Lower leg skin (tissue), 4 donors: ENCODE results near the gene INPP5D. TPM values are rescaled to one million over a fixed set of nuclear protein-coding genes. Genes with fewer than 3 reads are reported as not detected.
"Not testable (repeated sequence)": the region's sequence is repeated elsewhere in the genome, so short reads cannot be mapped to it uniquely, and the experiment has no call there.

Source experiments
- DNase-seq, 2 donors: peaks; one replicate each; pipeline ENCODE4 v3.0.0-alpha.2; 2019; ENCODE audit warnings: low spot score in 2 of 2
- H3K4me3 ChIP-seq: fragments of 200-600 bp; sonication (generic); 2 replicates; pipeline ENCODE4 v1.5.1; 2017; ENCODE audit warnings: mild to moderate bottlenecking, low read depth; ENCODE audit not compliant: poor library complexity, severe bottlenecking
- POLR2A ChIP-seq, 2 donors: fragments of 450-650 bp; IDR thresholded peaks; one replicate each; pipeline ENCODE4 v1.6.1; 2016 to 2017; ENCODE audit warnings: antibody characterized with exemption in 2 of 2, mild to moderate bottlenecking in 1 of 2, moderate library complexity in 1 of 2
- WGBS, 2 donors: methylation state at CpG; one replicate each; pipeline ENCODE4 v1.1.5; 2018; 5-methylcytosine and 5-hydroxymethylcytosine counted together
- intact Hi-C: fragments of 100-400 bp; cut with DNase I; formaldehyde crosslinking; loops from one replicate; pipeline ENCODE4 v1.15.0; 2023; ENCODE audit warnings: low total_unique reads
- total RNA-seq, 4 donors: library from RNA; depleted of rRNA; stranded (reverse); fragments of >200 nt; gene quantifications; one replicate each; pipeline ENCODE4 v1.1.0, GENCODE V29; 2016
- TF ChIP-seq, protein P1 (sequence below), 3 donors: fragments of 450-650 bp; IDR thresholded peaks; one replicate each; pipeline ENCODE4 v1.5.1; 2016; ENCODE audit warnings: antibody characterized with exemption in 3 of 3, mild to moderate bottlenecking in 3 of 3, moderate library complexity in 2 of 3

Gene INPP5D
- total RNA-seq, 4 donors from 2014 or later: 8.6 to 15.0 (median 13.0) TPM

DNA sequence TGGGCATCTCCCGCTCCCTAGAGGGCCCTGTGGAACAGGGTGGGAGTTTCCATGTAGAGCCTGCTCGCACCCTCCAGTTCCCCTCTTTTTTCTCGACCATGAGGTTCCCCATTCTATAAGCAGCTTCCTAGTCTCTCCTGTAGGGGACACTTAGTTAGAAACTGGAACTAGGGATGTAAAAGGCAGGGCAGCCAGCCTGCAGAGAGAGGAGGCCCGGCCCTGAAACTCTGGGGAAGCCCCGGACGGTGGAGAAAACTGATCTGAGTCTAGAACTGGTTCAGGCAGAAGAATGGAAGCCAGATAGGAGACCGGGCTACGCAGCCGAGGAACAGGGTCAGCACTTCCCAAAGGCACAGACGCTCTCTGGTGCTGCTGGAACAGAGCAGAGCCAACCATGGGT lies 139.7 kb downstream of the INPP5D start:
- H3K4me3 ChIP-seq: no peak overlapping the region
- no peak for DNase-seq
- intact Hi-C loops: no loop called here
- 79 to 82% methylated on average over 10 of the region's 10 CpGs for WGBS, 2 donors
- TF ChIP-seq, protein P1, sequence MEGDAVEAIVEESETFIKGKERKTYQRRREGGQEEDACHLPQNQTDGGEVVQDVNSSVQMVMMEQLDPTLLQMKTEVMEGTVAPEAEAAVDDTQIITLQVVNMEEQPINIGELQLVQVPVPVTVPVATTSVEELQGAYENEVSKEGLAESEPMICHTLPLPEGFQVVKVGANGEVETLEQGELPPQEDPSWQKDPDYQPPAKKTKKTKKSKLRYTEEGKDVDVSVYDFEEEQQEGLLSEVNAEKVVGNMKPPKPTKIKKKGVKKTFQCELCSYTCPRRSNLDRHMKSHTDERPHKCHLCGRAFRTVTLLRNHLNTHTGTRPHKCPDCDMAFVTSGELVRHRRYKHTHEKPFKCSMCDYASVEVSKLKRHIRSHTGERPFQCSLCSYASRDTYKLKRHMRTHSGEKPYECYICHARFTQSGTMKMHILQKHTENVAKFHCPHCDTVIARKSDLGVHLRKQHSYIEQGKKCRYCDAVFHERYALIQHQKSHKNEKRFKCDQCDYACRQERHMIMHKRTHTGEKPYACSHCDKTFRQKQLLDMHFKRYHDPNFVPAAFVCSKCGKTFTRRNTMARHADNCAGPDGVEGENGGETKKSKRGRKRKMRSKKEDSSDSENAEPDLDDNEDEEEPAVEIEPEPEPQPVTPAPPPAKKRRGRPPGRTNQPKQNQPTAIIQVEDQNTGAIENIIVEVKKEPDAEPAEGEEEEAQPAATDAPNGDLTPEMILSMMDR (IDR thresholded peaks at IDR 0.05): no peak
- TF ChIP-seq POLR2A (IDR thresholded peaks at IDR 0.05): no peak

DNA sequence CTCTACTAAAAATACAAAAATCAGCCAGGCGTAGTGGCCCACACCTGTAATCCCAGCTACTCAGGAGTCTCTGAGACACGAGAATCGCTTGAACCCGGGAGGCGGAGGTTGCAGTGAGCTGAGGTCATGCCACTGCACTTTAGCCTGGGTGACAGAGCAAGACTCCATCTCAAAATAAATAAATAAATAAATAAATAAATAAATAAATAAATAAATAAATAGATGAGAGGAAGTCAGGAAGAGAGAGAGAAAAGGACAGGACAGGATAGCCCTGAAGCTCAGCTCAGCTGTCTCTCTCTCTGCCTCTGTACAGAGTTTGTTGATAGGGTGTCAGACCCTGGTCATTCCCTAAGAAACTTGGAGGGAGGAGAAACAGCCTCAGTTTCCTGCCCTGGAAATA lies 140.6 kb downstream of the INPP5D start:
- H3K4me3 ChIP-seq, intact Hi-C loops, DNase-seq: not testable (repeated sequence)
- 97 to 99% methylated on average over 5 of the region's 5 CpGs for WGBS, 2 donors

DNA sequence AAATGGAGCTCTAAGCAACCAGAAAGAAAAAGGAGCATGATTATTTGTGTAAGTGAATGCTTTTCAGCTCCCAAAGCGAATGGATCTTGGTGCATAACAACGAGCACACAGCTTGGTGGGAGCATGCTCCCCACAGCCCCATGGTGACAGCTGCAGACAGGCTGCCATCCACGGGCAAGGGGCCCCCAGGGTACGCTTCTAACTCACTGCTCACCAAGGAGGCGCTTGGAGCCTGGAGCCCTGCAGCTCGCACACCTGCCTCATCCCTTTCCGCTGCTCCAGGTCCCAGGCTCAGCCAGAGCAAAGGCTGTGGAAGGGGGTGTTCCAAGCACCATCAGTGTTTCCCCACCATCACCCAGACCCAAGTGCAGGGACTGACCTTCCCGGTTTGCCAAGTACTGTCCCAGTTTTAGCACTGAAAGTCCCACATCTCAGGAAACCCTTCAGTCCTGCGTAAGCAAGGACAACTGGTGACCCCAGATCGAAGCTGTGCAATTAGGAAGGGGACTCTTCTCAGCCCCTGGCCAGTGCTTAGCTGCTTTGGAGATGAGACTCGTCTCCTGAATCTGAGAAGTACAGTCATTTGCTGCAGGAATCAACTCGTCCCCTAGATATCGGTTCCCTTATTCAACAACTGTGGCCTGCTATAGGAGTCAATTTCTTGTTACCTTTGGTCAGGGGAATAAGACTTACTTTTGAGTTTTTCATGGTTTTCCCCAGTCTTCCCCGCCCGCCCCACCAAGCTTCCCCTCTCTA lies 141.3 kb downstream of the INPP5D start:
- intact Hi-C loops: no loop called here
- WGBS, 2 donors: 83 to 84% methylated on average over 14 to 15 of the region's 15 CpGs
- DNase-seq: no peak
- no peak for TF ChIP-seq POLR2A (IDR thresholded peaks at IDR 0.05)
- TF ChIP-seq, protein P1 (IDR thresholded peaks at IDR 0.05): no peak
- no peak overlapping the region for H3K4me3 ChIP-seq

DNA sequence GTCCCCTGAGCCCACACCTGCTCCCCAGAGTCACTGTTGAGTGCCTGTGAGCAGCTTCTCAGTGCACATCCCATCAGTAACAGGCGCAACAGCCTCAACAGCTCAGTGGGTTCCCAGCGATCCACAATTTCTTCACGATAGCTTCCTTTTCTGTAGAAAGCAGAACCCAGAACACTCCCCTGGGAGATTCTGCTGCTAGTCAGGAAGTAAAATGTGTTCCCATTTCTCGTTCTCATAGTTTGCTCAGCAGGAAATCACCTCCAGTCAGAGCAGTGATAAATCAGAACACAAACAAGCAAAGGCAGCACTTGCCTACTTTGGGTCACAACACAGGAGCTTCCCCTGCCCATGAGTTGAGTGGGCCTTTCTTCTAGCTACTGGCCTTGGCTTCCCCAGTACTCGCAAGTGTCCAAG lies 142.4 kb downstream of the INPP5D start:
- intact Hi-C loops: no loop called here
- H3K4me3 ChIP-seq: no peak overlapping the region
- 77 to 86% methylated on average over 5 of the region's 5 CpGs for WGBS, 2 donors
- DNase-seq: no peak
- TF ChIP-seq, protein P1 (IDR thresholded peaks at IDR 0.05): no peak
- no peak for TF ChIP-seq POLR2A (IDR thresholded peaks at IDR 0.05)

DNA sequence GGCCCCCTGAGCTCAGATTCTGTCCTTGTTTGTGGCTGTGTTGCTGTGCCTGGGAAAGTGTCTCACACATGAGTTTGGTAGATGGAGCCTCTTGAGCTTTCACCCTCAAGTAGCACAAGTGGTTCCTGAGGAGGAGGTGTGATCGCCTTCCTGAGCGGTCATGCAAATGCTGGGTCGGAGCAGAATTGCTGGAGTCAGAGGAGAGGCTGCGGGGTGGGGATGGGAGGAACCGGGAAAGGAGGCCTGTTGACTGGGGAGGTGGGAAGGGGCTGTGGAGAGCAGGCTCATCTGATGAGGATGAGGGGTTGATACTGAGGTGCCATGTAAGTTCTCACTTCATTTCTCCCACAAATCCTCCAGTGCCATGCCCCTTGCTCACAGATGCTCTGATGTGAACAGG lies 142.9 kb downstream of the INPP5D start:
- no peak overlapping the region for H3K4me3 ChIP-seq
- no peak for DNase-seq
- TF ChIP-seq, protein P1 (IDR thresholded peaks at IDR 0.05): no peak
- TF ChIP-seq POLR2A (IDR thresholded peaks at IDR 0.05): no peak
- WGBS, 2 donors: 95 to 97% methylated on average over 5 of the region's 5 CpGs
- intact Hi-C loops: no loop called here

DNA sequence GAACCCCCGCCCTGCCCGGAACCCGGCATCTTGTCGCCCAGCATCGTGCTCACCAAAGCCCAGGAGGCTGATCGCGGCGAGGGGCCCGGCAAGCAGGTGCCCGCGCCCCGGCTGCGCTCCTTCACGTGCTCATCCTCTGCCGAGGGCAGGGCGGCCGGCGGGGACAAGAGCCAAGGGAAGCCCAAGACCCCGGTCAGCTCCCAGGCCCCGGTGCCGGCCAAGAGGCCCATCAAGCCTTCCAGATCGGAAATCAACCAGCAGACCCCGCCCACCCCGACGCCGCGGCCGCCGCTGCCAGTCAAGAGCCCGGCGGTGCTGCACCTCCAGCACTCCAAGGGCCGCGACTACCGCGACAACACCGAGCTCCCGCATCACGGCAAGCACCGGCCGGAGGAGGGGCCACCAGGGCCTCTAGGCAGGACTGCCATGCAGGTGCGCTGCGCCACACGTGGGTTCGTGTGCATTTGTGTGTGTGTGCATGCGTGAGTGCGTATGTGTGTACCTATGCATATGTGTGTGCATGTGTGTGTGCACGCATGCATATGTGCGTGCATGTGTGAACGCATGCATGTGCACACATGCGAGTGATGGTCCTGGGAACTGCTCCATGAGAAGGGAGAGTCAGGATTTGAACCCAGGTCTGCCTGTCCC lies 144.3 kb downstream of the INPP5D start:
- no peak overlapping the region for H3K4me3 ChIP-seq
- intact Hi-C loops: no loop called here
- no peak for TF ChIP-seq POLR2A (IDR thresholded peaks at IDR 0.05)
- TF ChIP-seq, protein P1 (IDR thresholded peaks at IDR 0.05): no peak
- 86 to 95% methylated on average over 35 to 49 of the region's 50 CpGs for WGBS, 2 donors
- no peak for DNase-seq
